T-helper 2 cell treated with Interferon-gamma antibody and Interleukin-4, amounts not matched to agents 5 μg/mL and 100 μg/mL, for 36 hours (primary cell): ENCODE measurements around the gene ACTA2.
A peak's percentile ranks its signal among the peaks of the same experiment; 100 is the strongest.

Source experiments
- DNase-seq: peaks from one replicate; pipeline ENCODE4 v3.0.0; 2021; ENCODE audit warnings: low spot score
- H3K27ac Mint-ChIP-seq: one replicate; pipeline ENCODE4 v1.8.0; 2021; ENCODE audit warnings: mild to moderate bottlenecking, mixed read lengths
- H3K27me3 Mint-ChIP-seq: one replicate; pipeline ENCODE4 v1.8.0; 2021; ENCODE audit warnings: low read depth, mixed read lengths
- H3K36me3 Mint-ChIP-seq: one replicate; pipeline ENCODE4 v1.8.0; 2021; ENCODE audit warnings: low read depth, mixed read lengths
- H3K4me1 Mint-ChIP-seq: one replicate; pipeline ENCODE4 v1.8.0; 2021; ENCODE audit warnings: low read depth, mixed read lengths
- H3K4me3 Mint-ChIP-seq: one replicate; pipeline ENCODE4 v1.8.0; 2022; ENCODE audit warnings: mild to moderate bottlenecking, moderate library complexity, mixed read lengths
- H3K9me3 Mint-ChIP-seq: one replicate; pipeline ENCODE4 v1.8.0; 2021; ENCODE audit warnings: mixed read lengths

Gene ACTA2

DNA sequence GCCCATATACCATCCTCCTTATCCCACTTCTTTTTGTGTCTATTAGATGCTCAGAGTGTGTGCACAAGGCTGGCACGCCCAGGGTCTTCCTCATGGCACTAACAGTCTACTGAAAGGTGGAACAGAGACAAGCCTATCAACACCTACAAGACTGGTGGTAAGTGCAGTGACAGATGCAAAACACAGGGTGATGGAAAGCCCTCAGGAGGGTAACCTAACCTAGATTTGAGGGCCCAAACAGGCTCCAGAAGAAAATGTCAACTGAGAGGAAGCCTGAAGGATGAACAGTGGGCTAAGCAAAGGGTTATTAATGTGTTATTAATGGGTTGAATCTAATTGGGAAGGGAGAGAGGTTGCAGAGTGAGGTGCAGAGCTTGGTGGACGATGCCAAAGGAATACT is 36.9 kb upstream of the ACTA2 start:
- peaks cover 28% of the 10 kb centered on the region for H3K36me3 Mint-ChIP-seq
- H3K9me3 Mint-ChIP-seq: peaks cover 11% of the 10 kb centered on the region
- H3K27me3 Mint-ChIP-seq: no peaks in the 10 kb centered on the region
- peak overlapping the region; percentile 75 for H3K27ac Mint-ChIP-seq
- no peak for DNase-seq
- peak overlapping the region; percentile 94 for H3K4me3 Mint-ChIP-seq
- peaks cover 56% of the 10 kb centered on the region for H3K4me1 Mint-ChIP-seq

DNA sequence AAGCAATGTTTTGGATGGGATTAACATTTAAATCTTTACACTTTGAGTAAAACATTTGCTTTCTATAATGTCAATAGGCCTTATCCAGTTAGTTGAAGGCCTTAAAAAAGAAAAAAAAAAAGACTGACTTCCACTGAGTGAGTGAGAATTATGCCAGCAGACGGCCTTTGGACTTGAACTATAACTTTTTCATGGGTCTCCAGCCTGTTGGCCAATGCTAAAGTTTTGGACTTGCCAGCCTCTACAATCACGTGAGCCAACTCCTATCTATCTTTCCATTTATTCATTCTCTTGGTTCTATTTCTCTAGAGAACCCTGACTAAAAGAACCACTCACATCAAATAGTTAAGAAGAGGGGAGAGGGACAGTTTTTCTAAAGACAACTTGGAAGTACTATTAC is 35.3 kb upstream of the ACTA2 start:
- peak overlapping the region; percentile 7 for H3K4me3 Mint-ChIP-seq
- H3K9me3 Mint-ChIP-seq: peaks cover 11% of the 10 kb centered on the region
- peaks cover 30% of the 10 kb centered on the region for H3K36me3 Mint-ChIP-seq
- H3K27ac Mint-ChIP-seq: peak overlapping the region; percentile 69
- DNase-seq: no peak
- H3K27me3 Mint-ChIP-seq: no peaks in the 10 kb centered on the region
- peaks cover 55% of the 10 kb centered on the region for H3K4me1 Mint-ChIP-seq

DNA sequence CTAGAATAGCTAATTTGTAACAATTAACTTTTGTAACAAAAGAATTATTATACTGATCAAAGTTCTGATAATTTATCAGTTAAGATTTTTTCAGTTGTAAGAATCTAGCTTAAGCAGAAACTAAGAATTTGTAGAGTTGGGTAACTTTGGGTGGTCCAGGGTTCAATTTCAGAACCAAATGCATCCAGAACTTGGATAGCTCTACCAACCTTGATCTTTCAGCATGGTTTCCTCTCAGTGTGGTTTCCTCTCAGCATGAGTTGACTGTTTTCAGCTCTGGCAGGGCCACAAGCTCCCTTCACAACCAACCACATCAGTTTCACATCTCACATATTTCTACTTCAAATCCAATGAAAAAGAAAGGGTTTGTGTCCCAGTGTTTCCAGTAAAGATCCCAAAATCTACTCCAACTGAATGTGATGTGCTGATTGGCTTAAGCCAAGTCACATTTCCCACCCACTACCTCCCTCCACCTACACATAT is 34.7 kb upstream of the ACTA2 start:
- Mint-ChIP-seq H3K4me1 (peaks cover 53% of the 10 kb centered on the region), H3K4me3 (peak overlapping the region; percentile 42)
- peak; percentile 38 for DNase-seq

DNA sequence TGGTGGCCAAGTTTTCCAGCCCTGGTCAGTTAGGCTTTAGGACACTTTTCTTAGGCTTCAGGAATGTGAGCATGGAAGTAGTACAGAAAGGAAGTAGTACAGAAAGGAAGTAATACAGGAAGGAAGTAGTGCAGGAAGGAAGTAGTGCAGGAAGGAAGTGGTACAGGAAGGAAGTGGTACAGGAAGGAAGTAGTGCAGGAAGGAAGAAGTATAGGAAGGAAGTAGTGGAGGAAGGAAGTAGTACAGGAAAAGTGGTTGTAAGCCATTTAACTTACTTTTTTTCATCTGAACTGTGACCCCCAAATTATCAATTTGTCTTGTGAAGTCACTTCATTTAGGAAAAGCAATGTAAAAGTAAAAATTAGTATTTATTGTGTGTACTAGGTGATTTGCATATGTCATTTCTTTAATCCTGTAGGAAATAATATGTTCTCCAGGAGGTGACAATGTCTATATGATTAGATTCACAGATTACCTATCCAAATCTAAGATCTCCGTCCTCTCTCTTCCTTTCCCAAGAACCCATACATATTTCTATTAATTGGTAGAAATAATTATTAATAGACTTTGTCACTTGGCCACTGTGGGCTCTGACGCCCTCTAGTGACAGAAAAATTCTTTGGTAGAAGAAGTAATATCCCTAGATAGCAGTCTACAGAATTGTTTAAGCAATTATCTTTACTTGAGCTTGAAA is 34.1 kb upstream of the ACTA2 start:
- Mint-ChIP-seq H3K9me3 (peaks cover 11% of the 10 kb centered on the region), H3K27me3 (no peaks in the 10 kb centered on the region), H3K36me3 (peaks cover 24% of the 10 kb centered on the region), H3K27ac (peak overlapping the region; percentile 71), H3K4me1 (peaks cover 53% of the 10 kb centered on the region), H3K4me3 (peak overlapping the region; percentile 28)
- no peak for DNase-seq

More for the DNA sequence above, 34.7 kb upstream of the ACTA2 start:
- H3K36me3 Mint-ChIP-seq: peaks cover 30% of the 10 kb centered on the region
- no peaks in the 10 kb centered on the region for H3K27me3 Mint-ChIP-seq
- H3K27ac Mint-ChIP-seq: peak overlapping the region; percentile 69
- peaks cover 11% of the 10 kb centered on the region for H3K9me3 Mint-ChIP-seq

DNA sequence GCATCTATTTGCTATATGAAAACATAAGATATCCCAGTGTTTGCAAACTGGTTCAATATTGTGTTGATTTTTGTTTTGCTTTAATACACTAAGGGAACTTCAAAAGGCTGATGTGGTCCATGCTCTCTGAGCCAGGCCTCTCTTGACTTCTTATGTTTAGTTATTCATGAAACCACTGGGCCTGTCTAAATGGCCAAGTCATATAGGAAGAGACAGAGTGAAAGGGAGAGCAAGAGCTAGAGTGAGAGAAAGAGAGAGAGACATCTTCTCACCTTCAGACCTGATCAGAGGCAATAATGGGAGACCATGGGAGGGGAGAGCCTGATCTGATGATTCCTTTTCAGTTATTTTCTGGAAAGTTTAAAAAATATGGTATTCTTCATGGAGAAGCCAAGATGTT is 32.0 kb upstream of the ACTA2 start:
- peaks cover 42% of the 10 kb centered on the region for H3K4me1 Mint-ChIP-seq
- H3K27ac Mint-ChIP-seq: no peak overlapping the region
- DNase-seq: no peak
- peaks cover 22% of the 10 kb centered on the region for H3K36me3 Mint-ChIP-seq
- peaks cover 3% of the 10 kb centered on the region for H3K27me3 Mint-ChIP-seq
- no peak overlapping the region for H3K4me3 Mint-ChIP-seq
- peaks cover 11% of the 10 kb centered on the region for H3K9me3 Mint-ChIP-seq

DNA sequence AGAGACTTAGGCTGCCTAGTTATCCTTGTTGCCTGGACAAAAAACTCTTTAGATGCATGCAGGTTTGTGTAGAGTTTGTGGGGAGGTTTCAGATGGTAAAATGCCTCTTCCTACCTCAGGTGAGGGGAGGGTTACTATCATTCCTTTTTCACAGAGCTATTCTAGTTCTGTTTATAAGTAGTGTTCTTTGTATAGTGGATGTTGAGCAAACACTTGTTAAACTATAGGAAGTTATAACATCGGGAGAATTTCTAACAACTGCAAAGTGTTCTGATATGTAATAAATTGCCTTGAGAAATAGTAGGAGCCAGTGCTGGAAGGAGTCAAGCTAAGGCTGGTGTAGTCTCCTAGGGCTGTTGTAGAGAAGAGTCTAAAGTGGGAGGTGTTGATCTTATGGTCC is 31.4 kb upstream of the ACTA2 start:
- H3K27me3 Mint-ChIP-seq: peaks cover 3% of the 10 kb centered on the region
- no peak overlapping the region for H3K27ac Mint-ChIP-seq
- H3K9me3 Mint-ChIP-seq: peaks cover 11% of the 10 kb centered on the region
- H3K4me1 Mint-ChIP-seq: peaks cover 40% of the 10 kb centered on the region
- peaks cover 25% of the 10 kb centered on the region for H3K36me3 Mint-ChIP-seq
- no peak for DNase-seq
- no peak overlapping the region for H3K4me3 Mint-ChIP-seq

DNA sequence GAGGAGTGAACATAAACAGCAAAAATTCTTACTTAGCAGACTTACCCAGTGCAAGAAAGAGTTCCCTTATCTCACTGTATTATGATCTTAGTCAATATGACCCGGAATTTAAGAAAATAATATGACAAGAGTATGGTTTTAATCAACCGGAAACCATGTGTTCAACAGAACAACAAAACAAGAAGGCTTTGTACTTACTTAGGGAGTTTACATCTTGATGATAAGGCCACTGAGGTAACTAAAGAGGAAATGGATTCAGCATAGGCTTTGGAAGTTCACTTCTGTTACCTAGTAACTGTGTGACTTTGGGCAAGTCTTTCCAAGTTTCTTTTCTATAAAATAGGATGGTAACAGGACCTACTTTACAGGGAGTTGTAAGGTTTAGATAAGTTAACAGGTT is 30.6 kb upstream of the ACTA2 start:
- DNase-seq: no peak
- Mint-ChIP-seq H3K27me3 (peaks cover 3% of the 10 kb centered on the region), H3K4me1 (peaks cover 37% of the 10 kb centered on the region), H3K9me3 (peaks cover 13% of the 10 kb centered on the region), H3K4me3 (no peak overlapping the region), H3K27ac (no peak overlapping the region), H3K36me3 (peaks cover 28% of the 10 kb centered on the region)

DNA sequence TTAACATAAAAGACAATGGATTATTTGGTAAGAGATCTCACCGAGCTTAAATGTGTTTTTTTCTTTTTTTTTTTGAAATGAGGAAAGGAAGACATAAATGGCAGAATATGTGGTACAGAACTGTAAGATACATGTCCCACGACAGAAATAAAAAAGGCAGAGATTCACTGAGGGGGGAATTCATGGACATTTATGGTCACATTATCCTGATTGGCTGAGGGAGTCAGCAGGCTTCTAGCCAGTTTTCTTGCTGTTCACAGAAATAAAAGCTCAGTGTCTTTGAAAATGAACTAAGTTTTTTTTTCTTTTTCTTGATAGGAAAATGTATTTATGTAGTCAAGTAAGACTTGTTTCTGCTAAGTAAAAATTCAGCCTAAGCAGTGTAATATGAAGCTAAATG is 29.8 kb upstream of the ACTA2 start:
- peaks cover 21% of the 10 kb centered on the region for H3K36me3 Mint-ChIP-seq
- H3K4me1 Mint-ChIP-seq: peaks cover 29% of the 10 kb centered on the region
- peaks cover 11% of the 10 kb centered on the region for H3K9me3 Mint-ChIP-seq
- no peak overlapping the region for H3K4me3 Mint-ChIP-seq
- H3K27ac Mint-ChIP-seq: no peak overlapping the region
- peaks cover 3% of the 10 kb centered on the region for H3K27me3 Mint-ChIP-seq
- DNase-seq: no peak

DNA sequence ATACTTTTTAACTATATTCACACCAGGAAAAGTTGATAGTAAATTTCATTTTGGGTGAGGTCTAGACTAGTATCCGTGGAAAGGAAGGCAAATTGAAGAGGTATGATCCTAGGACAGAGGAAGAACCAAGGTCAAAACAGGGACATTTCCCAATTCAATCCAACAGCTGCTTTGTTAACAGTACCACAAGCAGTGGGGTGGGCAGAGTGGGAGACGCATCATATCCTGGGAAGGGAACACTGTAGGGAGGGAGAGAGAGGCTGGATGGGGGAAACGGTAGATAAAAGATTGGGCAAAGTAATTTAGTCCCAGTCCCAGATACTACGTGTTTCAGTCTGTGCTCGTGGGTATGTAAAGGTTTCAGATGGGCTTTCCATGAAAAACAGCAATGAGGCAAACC is 28.9 kb upstream of the ACTA2 start:
- Mint-ChIP-seq H3K36me3 (peaks cover 16% of the 10 kb centered on the region), H3K9me3 (peaks cover 7% of the 10 kb centered on the region), H3K27ac (no peak overlapping the region), H3K27me3 (peaks cover 3% of the 10 kb centered on the region), H3K4me1 (peaks cover 25% of the 10 kb centered on the region), H3K4me3 (no peak overlapping the region)
- DNase-seq: no peak

DNA sequence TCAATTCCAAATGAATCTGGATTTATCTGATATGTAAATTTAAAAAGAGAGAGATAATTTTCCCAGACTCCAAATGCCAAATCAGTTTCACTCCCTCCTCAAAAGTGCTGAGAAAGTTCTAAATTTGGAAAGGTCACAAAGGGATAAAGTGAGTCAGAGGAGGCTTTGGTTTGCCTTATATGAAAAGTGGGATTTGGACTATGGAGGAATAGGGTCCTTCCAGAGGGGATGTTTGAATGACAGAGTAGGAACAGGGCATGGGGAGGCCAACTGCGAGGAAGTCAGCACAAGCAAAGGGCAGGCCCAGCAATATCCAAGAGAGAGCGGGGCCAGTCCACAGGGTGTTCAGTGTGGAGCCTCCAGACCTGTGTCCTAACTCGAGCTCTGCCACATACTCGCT is 28.2 kb upstream of the ACTA2 start:
- Mint-ChIP-seq H3K36me3 (peaks cover 11% of the 10 kb centered on the region), H3K9me3 (peaks cover 2% of the 10 kb centered on the region), H3K27ac (no peak overlapping the region), H3K4me3 (no peak overlapping the region), H3K27me3 (peaks cover 3% of the 10 kb centered on the region), H3K4me1 (peaks cover 26% of the 10 kb centered on the region)
- DNase-seq: no peak

DNA sequence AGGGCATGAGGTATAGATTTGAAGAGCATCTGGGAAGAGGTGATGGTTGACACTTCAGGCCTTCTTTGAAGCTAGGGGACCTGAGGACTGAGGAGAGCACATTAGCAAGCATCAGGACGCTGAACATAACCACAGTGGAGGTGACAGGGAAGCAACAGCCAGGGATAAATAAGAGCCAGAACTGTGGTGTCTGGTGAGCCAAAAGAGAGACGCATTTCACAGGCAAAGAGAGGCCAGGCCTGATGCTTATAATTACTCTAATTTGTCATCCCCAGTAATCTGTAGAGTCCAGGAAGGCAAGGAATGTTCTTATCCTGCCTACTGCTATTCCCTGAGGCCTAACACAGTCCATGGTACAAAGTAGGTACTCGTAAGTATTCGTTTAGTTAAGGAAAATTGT is 27.7 kb upstream of the ACTA2 start:
- DNase-seq: no peak
- Mint-ChIP-seq H3K4me3 (no peak overlapping the region), H3K27ac (no peak overlapping the region), H3K36me3 (peaks cover 11% of the 10 kb centered on the region), H3K27me3 (peaks cover 3% of the 10 kb centered on the region), H3K4me1 (peaks cover 28% of the 10 kb centered on the region), H3K9me3 (peaks cover 2% of the 10 kb centered on the region)

DNA sequence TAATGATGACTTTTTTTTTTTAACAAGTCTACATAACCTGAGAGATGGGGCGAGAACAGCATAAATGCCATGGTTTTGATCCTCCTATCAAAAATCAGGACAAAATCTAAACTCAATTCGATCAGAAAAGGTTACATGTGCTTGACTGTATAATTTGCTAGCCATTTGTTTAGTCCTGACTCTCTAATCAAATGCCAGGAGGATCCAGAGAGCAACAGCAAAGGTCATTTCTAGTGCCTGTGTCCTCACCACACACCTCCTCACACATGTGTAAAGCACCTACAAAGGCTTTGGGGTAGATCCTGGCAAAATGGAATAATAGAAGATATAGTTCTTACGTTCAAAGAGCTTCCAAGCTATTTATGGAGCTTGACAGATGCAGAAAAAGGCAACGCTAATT is 27.0 kb upstream of the ACTA2 start:
- no peak for DNase-seq
- Mint-ChIP-seq H3K4me1 (peaks cover 30% of the 10 kb centered on the region), H3K36me3 (peaks cover 11% of the 10 kb centered on the region), H3K4me3 (no peak overlapping the region), H3K27me3 (peaks cover 3% of the 10 kb centered on the region), H3K27ac (no peak overlapping the region), H3K9me3 (peaks cover 2% of the 10 kb centered on the region)

DNA sequence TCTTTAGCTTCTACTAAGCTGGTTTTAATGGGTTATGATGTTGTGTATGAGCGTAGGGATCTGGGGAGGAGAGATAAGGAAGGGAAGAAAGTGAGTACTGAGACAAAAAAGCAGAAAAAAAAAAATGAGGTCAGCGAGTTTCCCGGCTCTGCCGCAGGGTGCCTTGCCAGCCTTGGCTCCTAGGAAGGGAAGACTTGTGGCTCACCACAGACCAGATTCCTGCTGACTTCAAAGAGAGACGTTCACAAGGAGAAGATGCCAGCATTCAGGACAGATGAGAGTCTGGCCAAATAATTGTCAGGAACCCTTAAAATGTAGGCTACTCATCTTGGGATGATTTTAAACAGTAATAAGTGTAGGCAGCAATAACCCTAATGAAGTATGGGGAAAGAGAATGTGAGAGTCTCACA is 26.6 kb upstream of the ACTA2 start:
- Mint-ChIP-seq H3K9me3 (peaks cover 2% of the 10 kb centered on the region), H3K4me3 (no peak overlapping the region), H3K27me3 (peaks cover 3% of the 10 kb centered on the region), H3K27ac (no peak overlapping the region), H3K36me3 (peaks cover 10% of the 10 kb centered on the region), H3K4me1 (peaks cover 26% of the 10 kb centered on the region)
- DNase-seq: no peak

DNA sequence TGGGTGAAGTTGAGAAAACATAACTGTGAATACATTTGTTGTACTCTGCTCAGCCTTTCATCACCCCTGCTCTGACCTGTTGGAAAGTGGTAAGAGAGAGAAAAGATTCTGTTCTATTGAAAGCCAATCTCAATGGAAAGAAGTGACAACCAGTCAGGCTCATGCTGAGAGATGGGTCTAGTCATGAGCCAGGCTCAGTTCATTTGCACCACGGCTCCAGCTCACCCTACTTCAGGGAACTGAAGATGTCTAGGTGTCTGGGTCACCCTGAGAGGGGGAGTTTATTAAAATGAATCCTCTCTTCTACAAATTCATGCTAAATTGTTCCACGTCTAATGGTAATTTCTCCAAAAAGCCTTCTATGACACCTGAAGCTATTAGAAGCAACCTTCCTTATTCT is 25.9 kb upstream of the ACTA2 start:
- peaks cover 2% of the 10 kb centered on the region for H3K9me3 Mint-ChIP-seq
- H3K36me3 Mint-ChIP-seq: peaks cover 7% of the 10 kb centered on the region
- H3K4me1 Mint-ChIP-seq: peaks cover 22% of the 10 kb centered on the region
- H3K27me3 Mint-ChIP-seq: peaks cover 3% of the 10 kb centered on the region
- no peak overlapping the region for H3K4me3 Mint-ChIP-seq
- H3K27ac Mint-ChIP-seq: no peak overlapping the region
- no peak for DNase-seq

DNA sequence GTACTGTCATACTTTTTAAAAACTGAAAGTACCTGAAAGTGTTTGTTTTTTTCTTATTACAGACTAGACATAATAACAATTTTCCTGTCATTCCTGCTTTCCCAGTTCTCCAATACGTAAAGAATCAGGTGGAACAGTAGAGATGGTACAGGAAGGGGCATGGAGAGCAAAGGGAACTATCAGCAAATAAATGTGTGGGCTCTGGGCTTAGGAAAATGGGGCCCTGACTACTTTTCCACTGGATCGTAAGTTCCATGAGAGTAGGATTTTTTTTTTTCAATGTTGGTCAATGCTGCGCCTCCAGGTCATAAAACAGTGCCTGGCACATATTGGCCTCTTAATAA is 22.8 kb upstream of the ACTA2 start:
- H3K27me3 Mint-ChIP-seq: peaks cover 3% of the 10 kb centered on the region
- H3K4me3 Mint-ChIP-seq: peak overlapping the region; percentile 89
- H3K4me1 Mint-ChIP-seq: peaks cover 23% of the 10 kb centered on the region
- peak overlapping the region; percentile 94 for H3K27ac Mint-ChIP-seq
- DNase-seq: no peak
- H3K9me3 Mint-ChIP-seq: peaks cover 2% of the 10 kb centered on the region
- peaks cover 10% of the 10 kb centered on the region for H3K36me3 Mint-ChIP-seq
